ENCODE results near the gene THSD7B. TPM values are rescaled to one million over a fixed set of nuclear protein-coding genes. Genes with fewer than 3 reads are reported as not detected.

Gene THSD7B
- total RNA-seq, 4 donors from 2014 or later = 0.12 to 1.1 (median 0.39) TPM

- 71 to 85% methylated on average over 1 of the region's 1 CpG for WGBS, 2 donors (ENCODE audit: low coverage in 1 of 2)
- H3K9me3 ChIP-seq = peaks cover 0 to 4% (median 0%) of the 10 kb centered on the region in 3 donors
- ATAC-seq = no peak
- H3K27me3 ChIP-seq = no peaks in the 10 kb centered on the region
- H3K4me1 ChIP-seq = no peaks in the 10 kb centered on the region
- TF ChIP-seq POLR2AphosphoS5 (IDR thresholded peaks at IDR 0.05) (no peak), POLR2A (IDR thresholded peaks at IDR 0.05) (no peak), CTCF (IDR thresholded peaks at IDR 0.05) (no peak), EP300 (IDR thresholded peaks at IDR 0.05) (no peak)
- H3K27ac ChIP-seq = no peak overlapping the region
- H3K36me3 ChIP-seq = no peaks in the 10 kb centered on the region
- no peak overlapping the region for H3K4me3 ChIP-seq
Measured at GRCh38 chr2:137444970-137445369, 679.6 kb downstream of the THSD7B start.

DNA sequence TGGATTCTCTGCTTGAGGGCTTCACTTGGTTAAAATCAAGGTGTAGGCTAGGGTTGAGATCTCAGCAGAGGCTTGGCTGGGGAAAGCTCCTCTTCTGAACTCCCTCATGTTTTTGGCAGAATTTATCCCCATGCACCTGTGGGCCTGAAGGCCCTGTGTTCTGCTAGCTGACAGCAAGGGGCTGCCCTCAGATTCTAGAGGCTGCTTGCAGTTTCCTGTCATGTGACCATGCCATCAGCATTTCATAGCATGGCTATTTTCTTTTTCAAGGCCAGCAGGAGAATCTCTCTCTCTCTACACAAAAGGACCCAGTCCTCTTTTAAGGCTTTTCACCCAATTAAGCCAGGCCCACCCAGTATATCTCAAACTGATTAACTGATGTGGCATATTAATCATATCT, 684.1 kb downstream of the THSD7B start:
- Histone ChIP-seq H3K4me1 (no peaks in the 10 kb centered on the region), H3K27ac (no peak overlapping the region), H3K4me3 (no peak overlapping the region), H3K36me3 (no peaks in the 10 kb centered on the region), H3K9me3 (peaks cover 0 to 4% (median 0%) of the 10 kb centered on the region in 3 donors), H3K27me3 (no peaks in the 10 kb centered on the region)
- TF ChIP-seq POLR2AphosphoS5 (IDR thresholded peaks at IDR 0.05) (no peak), CTCF (IDR thresholded peaks at IDR 0.05) (no peak), POLR2A (IDR thresholded peaks at IDR 0.05) (no peak), EP300 (IDR thresholded peaks at IDR 0.05) (no peak)
- no peak for ATAC-seq

GRCh38 chr2:137454886-137455285, 689.5 kb downstream of the THSD7B start:
- no peak for TF ChIP-seq EP300 (IDR thresholded peaks at IDR 0.05)
- TF ChIP-seq CTCF (IDR thresholded peaks at IDR 0.05) = no peak
- no peak for TF ChIP-seq POLR2AphosphoS5 (IDR thresholded peaks at IDR 0.05)
- Histone ChIP-seq H3K4me1 (no peaks in the 10 kb centered on the region), H3K27ac (no peak overlapping the region), H3K4me3 (no peak overlapping the region), H3K9me3 (peaks cover 0 to 3% (median 0%) of the 10 kb centered on the region in 3 donors), H3K27me3 (no peaks in the 10 kb centered on the region), H3K36me3 (no peaks in the 10 kb centered on the region)
- 35 to 46% methylated on average over 2 of the region's 2 CpGs for WGBS, 2 donors (ENCODE audit: low coverage in 1 of 2)
- ATAC-seq = no peak

DNA sequence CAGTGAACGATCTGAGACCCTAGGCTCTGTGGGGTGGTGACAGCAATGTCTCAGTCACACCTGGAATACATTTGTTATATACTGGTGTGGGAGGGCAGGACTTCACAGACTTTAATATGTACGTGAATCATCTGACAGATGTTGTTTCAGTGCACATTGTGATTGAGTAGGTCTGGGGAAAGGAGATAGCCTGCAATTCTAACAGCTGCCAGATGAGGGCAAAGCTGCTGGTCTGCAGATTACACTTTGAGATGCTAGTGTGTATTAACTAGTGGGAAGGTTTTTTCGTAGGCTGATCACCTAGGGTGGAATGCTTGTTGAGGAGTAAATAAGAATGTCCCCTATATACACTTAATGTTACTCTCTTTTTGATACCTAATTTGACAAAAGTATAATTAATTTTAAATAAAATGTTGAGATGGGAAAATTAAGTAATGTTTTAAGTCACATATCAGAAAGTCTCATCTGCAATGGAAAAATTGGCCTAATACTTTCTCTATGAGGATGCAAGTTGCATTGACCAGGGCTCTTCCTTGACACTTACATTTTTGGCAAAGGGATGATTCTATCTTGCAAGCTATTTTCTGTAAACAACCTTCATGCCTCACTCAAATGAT, 702.0 kb downstream of the THSD7B start:
- Histone ChIP-seq H3K4me3 (no peak overlapping the region), H3K4me1 (no peaks in the 10 kb centered on the region), H3K9me3 (no peaks in the 10 kb centered on the region), H3K36me3 (no peaks in the 10 kb centered on the region), H3K27ac (no peak overlapping the region), H3K27me3 (no peaks in the 10 kb centered on the region)
- WGBS, 2 donors (ENCODE audit: low coverage in 1 of 2) = 25 to 34% methylated on average over 3 of the region's 3 CpGs
- TF ChIP-seq EP300 (IDR thresholded peaks at IDR 0.05) (no peak), CTCF (IDR thresholded peaks at IDR 0.05) (peak; percentile 38 to 58 (median 44))
- ATAC-seq = no peak

DNA sequence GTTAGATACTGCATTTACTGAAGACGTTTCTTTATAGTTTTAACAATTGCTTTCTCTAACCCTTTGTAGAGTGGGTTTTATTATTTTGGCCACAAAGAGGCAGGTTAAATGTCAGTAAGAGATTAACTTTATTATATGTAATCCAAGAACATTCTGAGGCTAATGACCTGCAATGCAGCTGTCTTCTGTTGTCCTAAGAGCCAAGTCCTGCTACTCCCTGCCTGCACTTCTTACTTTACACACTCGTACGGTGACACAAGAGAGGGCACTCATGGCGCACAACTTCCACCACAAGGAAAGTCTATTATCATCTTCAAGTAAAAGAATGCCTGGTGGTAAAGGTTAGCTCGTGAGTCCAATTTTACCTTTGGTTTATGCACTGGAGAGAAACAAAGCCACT, 727.9 kb downstream of the THSD7B start:
- Histone ChIP-seq H3K9me3 (no peaks in the 10 kb centered on the region), H3K4me3 (no peak overlapping the region), H3K4me1 (no peaks in the 10 kb centered on the region), H3K27ac (no peak overlapping the region), H3K36me3 (no peaks in the 10 kb centered on the region), H3K27me3 (no peaks in the 10 kb centered on the region)
- ATAC-seq = no peak
- WGBS, 2 donors (ENCODE audit: low coverage in 1 of 2) = 57 to 59% methylated on average over 4 to 5 of the region's 5 CpGs
- TF ChIP-seq EP300 (IDR thresholded peaks at IDR 0.05) = no peak
- no peak for TF ChIP-seq POLR2AphosphoS5 (IDR thresholded peaks at IDR 0.05)
- no peak for TF ChIP-seq POLR2A (IDR thresholded peaks at IDR 0.05)
